ENCODE measurements around the gene PJA1. TPM values are rescaled to one million over a fixed set of nuclear protein-coding genes. Genes with fewer than 3 reads are reported as not detected.

Gene PJA1
- total RNA-seq, 2 donors from 2014 or later = 32.0 to 32.6 TPM

- no peaks in the 10 kb centered on the region for H3K36me3 ChIP-seq (ENCODE audit: control insufficient read depth, insufficient read depth, low read length)
- Mint-ChIP-seq H3K27ac (no peak overlapping the region), H3K36me3 (ENCODE audit: low read depth) (no peaks in the 10 kb centered on the region), H3K4me1 (peaks cover 12% of the 10 kb centered on the region), H3K4me3 (no peak overlapping the region), H3K9me3 (peaks cover 73% of the 10 kb centered on the region), H3K27me3 (ENCODE audit: insufficient read depth) (peaks cover 17% of the 10 kb centered on the region)
- TF ChIP-seq CTCF (conservative IDR thresholded peaks at IDR 0.05) = no peak
- H3K27me3 ChIP-seq (ENCODE audit: control insufficient read depth, insufficient read depth, low read length, poor library complexity, severe bottlenecking) = no peaks in the 10 kb centered on the region
- H3K9me3 ChIP-seq (ENCODE audit: control insufficient read depth, low read length) = peaks cover 13% of the 10 kb centered on the region
- H3K4me3 ChIP-seq (ENCODE audit: low read length) = no peak overlapping the region
- H3K4me1 ChIP-seq (ENCODE audit: control insufficient read depth, insufficient read depth, low read length) = no peaks in the 10 kb centered on the region
- WGBS, 2 experiments (ENCODE audit: insufficient coverage in 1 of 2, insufficient read length in 1 of 2) = 50 to 84% methylated on average over 2 of the region's 4 CpGs
- DNase-seq = peak; percentile 41
- H3K9ac ChIP-seq (ENCODE audit: extremely low read depth, low read length, poor library complexity, severe bottlenecking) = no peak overlapping the region
- no peak overlapping the region for H3K27ac ChIP-seq (ENCODE audit: low read depth, low read length)
These were observed 12.4 kb upstream of the PJA1 start for GRCh38 chrX:69177511-69178162.

GRCh38 chrX:69176053-69176452 is 10.8 kb upstream of the PJA1 start:
- H3K36me3 Mint-ChIP-seq (ENCODE audit: low read depth) = no peaks in the 10 kb centered on the region
- no peak for DNase-seq
- no peaks in the 10 kb centered on the region for H3K27me3 ChIP-seq (ENCODE audit: control insufficient read depth, insufficient read depth, low read length, poor library complexity, severe bottlenecking)
- no peak overlapping the region for H3K9ac ChIP-seq (ENCODE audit: extremely low read depth, low read length, poor library complexity, severe bottlenecking)
- H3K36me3 ChIP-seq (ENCODE audit: control insufficient read depth, insufficient read depth, low read length) = no peaks in the 10 kb centered on the region
- H3K4me1 ChIP-seq (ENCODE audit: control insufficient read depth, insufficient read depth, low read length) = no peaks in the 10 kb centered on the region
- no peak overlapping the region for H3K4me3 Mint-ChIP-seq
- H3K9me3 Mint-ChIP-seq = peaks cover 73% of the 10 kb centered on the region
- H3K27ac Mint-ChIP-seq = no peak overlapping the region
- peaks cover 13% of the 10 kb centered on the region for H3K9me3 ChIP-seq (ENCODE audit: control insufficient read depth, low read length)
- 83 to 93% methylated on average over 1 to 3 of the region's 3 CpGs for WGBS, 2 experiments (ENCODE audit: insufficient coverage in 1 of 2, insufficient read length in 1 of 2)
- peaks cover 15% of the 10 kb centered on the region for H3K27me3 Mint-ChIP-seq (ENCODE audit: insufficient read depth)
- peaks cover 12% of the 10 kb centered on the region for H3K4me1 Mint-ChIP-seq
- no peak for TF ChIP-seq CTCF (conservative IDR thresholded peaks at IDR 0.05)
- no peak overlapping the region for H3K27ac ChIP-seq (ENCODE audit: low read depth, low read length)
- H3K4me3 ChIP-seq (ENCODE audit: low read length) = no peak overlapping the region

GRCh38 chrX:69173906-69174305 is 8.7 kb upstream of the PJA1 start:
- Mint-ChIP-seq H3K9me3 (peaks cover 68% of the 10 kb centered on the region), H3K27me3 (ENCODE audit: insufficient read depth) (peaks cover 6% of the 10 kb centered on the region), H3K4me3 (no peak overlapping the region), H3K4me1 (peaks cover 12% of the 10 kb centered on the region), H3K36me3 (ENCODE audit: low read depth) (no peaks in the 10 kb centered on the region), H3K27ac (no peak overlapping the region)
- H3K4me3 ChIP-seq (ENCODE audit: low read length) = no peak overlapping the region
- H3K36me3 ChIP-seq (ENCODE audit: control insufficient read depth, insufficient read depth, low read length) = no peaks in the 10 kb centered on the region
- 27 to 51% methylated on average over 5 to 20 of the region's 20 CpGs for WGBS, 2 experiments (ENCODE audit: insufficient coverage in 1 of 2, insufficient read length in 1 of 2)
- peak; percentile 65 for DNase-seq
- H3K9ac ChIP-seq (ENCODE audit: extremely low read depth, low read length, poor library complexity, severe bottlenecking) = no peak overlapping the region
- peaks cover 13% of the 10 kb centered on the region for H3K9me3 ChIP-seq (ENCODE audit: control insufficient read depth, low read length)
- TF ChIP-seq CTCF (conservative IDR thresholded peaks at IDR 0.05) = no peak
- H3K4me1 ChIP-seq (ENCODE audit: control insufficient read depth, insufficient read depth, low read length) = no peaks in the 10 kb centered on the region
- no peaks in the 10 kb centered on the region for H3K27me3 ChIP-seq (ENCODE audit: control insufficient read depth, insufficient read depth, low read length, poor library complexity, severe bottlenecking)
- no peak overlapping the region for H3K27ac ChIP-seq (ENCODE audit: low read depth, low read length)

Data from endodermal cell (in vitro differentiated cells).